ENCODE data around the gene PHC1.

PHC1 gene

GRCh38 chr12:8968761-8969160, 54.5 kb downstream of the PHC1 start:
- Histone ChIP-seq H3K4me1 (ENCODE audit: control insufficient read depth, insufficient read depth, low read length) (no peaks in the 10 kb centered on the region), H3K36me3 (ENCODE audit: control insufficient read depth in 2 of 2, insufficient read depth in 2 of 2, low read length in 2 of 2) (no peaks in the 10 kb centered on the region), H3K27me3 (ENCODE audit: control insufficient read depth in 1 of 2, insufficient read depth in 2 of 2, low read length in 2 of 2) (no peaks in the 10 kb centered on the region), H3K27ac (ENCODE audit: low read length) (no peak overlapping the region), H3K4me3 (ENCODE audit: low read length in 2 of 2) (no peak overlapping the region), H3K9ac (ENCODE audit: low read length in 2 of 2) (no peak overlapping the region), H3K9me3 (ENCODE audit: control insufficient read depth in 2 of 2, low read length in 2 of 2) (peaks cover 3 to 19% of the 10 kb centered on the region in 2 donors)

- no peak overlapping the region for H3K27ac ChIP-seq (ENCODE audit: low read length)
- H3K9ac ChIP-seq (ENCODE audit: low read length in 2 of 2), result no peak overlapping the region
- no peaks in the 10 kb centered on the region for H3K36me3 ChIP-seq (ENCODE audit: control insufficient read depth in 2 of 2, insufficient read depth in 2 of 2, low read length in 2 of 2)
- no peaks in the 10 kb centered on the region for H3K27me3 ChIP-seq (ENCODE audit: control insufficient read depth in 1 of 2, insufficient read depth in 2 of 2, low read length in 2 of 2)
- H3K4me3 ChIP-seq (ENCODE audit: low read length in 2 of 2), result no peak overlapping the region
- H3K9me3 ChIP-seq (ENCODE audit: control insufficient read depth in 2 of 2, low read length in 2 of 2), result peaks cover 3 to 19% of the 10 kb centered on the region in 2 donors
- no peaks in the 10 kb centered on the region for H3K4me1 ChIP-seq (ENCODE audit: control insufficient read depth, insufficient read depth, low read length)
These were observed 55.6 kb downstream of the PHC1 start for GRCh38 chr12:8969861-8970411.

GRCh38 chr12:8970432-8970831, 56.1 kb downstream of the PHC1 start:
- Histone ChIP-seq H3K4me3 (ENCODE audit: low read length in 2 of 2) (no peak overlapping the region), H3K27me3 (ENCODE audit: control insufficient read depth in 1 of 2, insufficient read depth in 2 of 2, low read length in 2 of 2) (no peaks in the 10 kb centered on the region), H3K9me3 (ENCODE audit: control insufficient read depth in 2 of 2, low read length in 2 of 2) (peaks cover 3 to 19% of the 10 kb centered on the region in 2 donors), H3K36me3 (ENCODE audit: control insufficient read depth in 2 of 2, insufficient read depth in 2 of 2, low read length in 2 of 2) (no peaks in the 10 kb centered on the region), H3K9ac (ENCODE audit: low read length in 2 of 2) (no peak overlapping the region), H3K4me1 (ENCODE audit: control insufficient read depth, insufficient read depth, low read length) (no peaks in the 10 kb centered on the region), H3K27ac (ENCODE audit: low read length) (no peak overlapping the region)

GRCh38 chr12:8980137-8980536, 65.8 kb downstream of the PHC1 start:
- H3K27me3 ChIP-seq (ENCODE audit: control insufficient read depth in 1 of 2, insufficient read depth in 2 of 2, low read length in 2 of 2), result no peaks in the 10 kb centered on the region
- H3K9ac ChIP-seq (ENCODE audit: low read length in 2 of 2), result no peak overlapping the region
- peaks cover 0 to 11% of the 10 kb centered on the region in 2 donors for H3K9me3 ChIP-seq (ENCODE audit: control insufficient read depth in 2 of 2, low read length in 2 of 2)
- H3K4me1 ChIP-seq (ENCODE audit: control insufficient read depth, insufficient read depth, low read length), result no peaks in the 10 kb centered on the region
- no peaks in the 10 kb centered on the region for H3K36me3 ChIP-seq (ENCODE audit: control insufficient read depth in 2 of 2, insufficient read depth in 2 of 2, low read length in 2 of 2)
- H3K4me3 ChIP-seq (ENCODE audit: low read length in 2 of 2), result no peak overlapping the region
- H3K27ac ChIP-seq (ENCODE audit: low read length), result no peak overlapping the region

GRCh38 chr12:8985213-8985754, 71.0 kb downstream of the PHC1 start:
- H3K9ac ChIP-seq (ENCODE audit: low read length in 2 of 2), result no peak overlapping the region
- no peak overlapping the region for H3K27ac ChIP-seq (ENCODE audit: low read length)
- no peaks in the 10 kb centered on the region for H3K4me1 ChIP-seq (ENCODE audit: control insufficient read depth, insufficient read depth, low read length)
- H3K4me3 ChIP-seq (ENCODE audit: low read length in 2 of 2), result no peak overlapping the region
- no peaks in the 10 kb centered on the region for H3K36me3 ChIP-seq (ENCODE audit: control insufficient read depth in 2 of 2, insufficient read depth in 2 of 2, low read length in 2 of 2)
- H3K9me3 ChIP-seq (ENCODE audit: control insufficient read depth in 2 of 2, low read length in 2 of 2), result peaks cover 0 to 3% of the 10 kb centered on the region in 2 donors
- no peaks in the 10 kb centered on the region for H3K27me3 ChIP-seq (ENCODE audit: control insufficient read depth in 1 of 2, insufficient read depth in 2 of 2, low read length in 2 of 2)

- H3K27ac ChIP-seq (ENCODE audit: low read length), result no peak overlapping the region
- H3K4me1 ChIP-seq (ENCODE audit: control insufficient read depth, insufficient read depth, low read length), result no peaks in the 10 kb centered on the region
- H3K36me3 ChIP-seq (ENCODE audit: control insufficient read depth in 2 of 2, insufficient read depth in 2 of 2, low read length in 2 of 2), result no peaks in the 10 kb centered on the region
- H3K9me3 ChIP-seq (ENCODE audit: control insufficient read depth in 2 of 2, low read length in 2 of 2), result no peaks in the 10 kb centered on the region
- H3K27me3 ChIP-seq (ENCODE audit: control insufficient read depth in 1 of 2, insufficient read depth in 2 of 2, low read length in 2 of 2), result no peaks in the 10 kb centered on the region
- no peak overlapping the region for H3K9ac ChIP-seq (ENCODE audit: low read length in 2 of 2)
- H3K4me3 ChIP-seq (ENCODE audit: low read length in 2 of 2), result no peak overlapping the region
These were observed 72.9 kb downstream of the PHC1 start for GRCh38 chr12:8987163-8987562.

- no peaks in the 10 kb centered on the region for H3K9me3 ChIP-seq (ENCODE audit: control insufficient read depth in 2 of 2, low read length in 2 of 2)
These were observed 73.4 kb downstream of the PHC1 start for GRCh38 chr12:8987685-8988084.

GRCh38 chr12:8989413-8989812, 75.1 kb downstream of the PHC1 start, which contains the start of gene KLRG1:
Gene KLRG1 (plus strand): TSS chr12:8989546. CDS start chr12:8989636, 90 bp downstream.
- Histone ChIP-seq H3K27ac (ENCODE audit: low read length) (no peak within 1 kb of the TSS), H3K4me3 (ENCODE audit: low read length in 2 of 2) (no peak within 1 kb of the TSS), H3K4me1 (ENCODE audit: control insufficient read depth, insufficient read depth, low read length) (no peaks in the 10 kb centered on the region), H3K9ac (ENCODE audit: low read length in 2 of 2) (no peak within 1 kb of the TSS), H3K27me3 (ENCODE audit: control insufficient read depth in 1 of 2, insufficient read depth in 2 of 2, low read length in 2 of 2) (no peaks in the 10 kb centered on the region), H3K36me3 (ENCODE audit: control insufficient read depth in 2 of 2, insufficient read depth in 2 of 2, low read length in 2 of 2) (no peaks in the 10 kb centered on the region), H3K9me3 (ENCODE audit: control insufficient read depth in 2 of 2, low read length in 2 of 2) (no peaks in the 10 kb centered on the region)

More at GRCh38 chr12:8987685-8988084, 73.4 kb downstream of the PHC1 start:
- Histone ChIP-seq H3K4me1 (ENCODE audit: control insufficient read depth, insufficient read depth, low read length) (no peaks in the 10 kb centered on the region), H3K27me3 (ENCODE audit: control insufficient read depth in 1 of 2, insufficient read depth in 2 of 2, low read length in 2 of 2) (no peaks in the 10 kb centered on the region), H3K4me3 (ENCODE audit: low read length in 2 of 2) (no peak overlapping the region), H3K9ac (ENCODE audit: low read length in 2 of 2) (no peak overlapping the region), H3K27ac (ENCODE audit: low read length) (no peak overlapping the region), H3K36me3 (ENCODE audit: control insufficient read depth in 2 of 2, insufficient read depth in 2 of 2, low read length in 2 of 2) (no peaks in the 10 kb centered on the region)
